Calu3 (cell line): Measurements from ENCODE around the gene SP1. TPM values are rescaled to one million over a fixed set of nuclear protein-coding genes. Genes with fewer than 3 reads are reported as not detected.

Source experiments
- BruUV-seq: library from RNA; stranded (reverse); fragments of 400-500 nt; replicated peaks from 2 replicates; lab custom pipeline; 2021; lab: Mats Ljungman, UMichigan
- CTCF ChIA-PET: fragments of 300-600 bp; sonication (Branson Sonifier 250); formaldehyde crosslinking; loops from one replicate; lab custom pipeline; 2022; ENCODE audit warnings: antibody characterized with exemption; lab: Charles Lee
- DNase-seq: peaks from one replicate; pipeline ENCODE4 v3.0.0; 2022
- H3K27ac Mint-ChIP-seq: one replicate; pipeline ENCODE4 v1.8.0; 2022; ENCODE audit warnings: mixed read lengths; ENCODE audit not compliant: unreplicated experiment
- H3K27me3 Mint-ChIP-seq: one replicate; pipeline ENCODE4 v1.8.0; 2022; ENCODE audit warnings: mixed read lengths; ENCODE audit not compliant: unreplicated experiment
- H3K36me3 Mint-ChIP-seq: one replicate; pipeline ENCODE4 v1.8.0; 2022; ENCODE audit warnings: mild to moderate bottlenecking, moderate library complexity, mixed read lengths; ENCODE audit not compliant: insufficient read depth, unreplicated experiment
- H3K4me1 Mint-ChIP-seq: one replicate; pipeline ENCODE4 v1.8.0; 2022; ENCODE audit warnings: mild to moderate bottlenecking, low read depth, mixed read lengths; ENCODE audit not compliant: unreplicated experiment
- H3K4me3 Mint-ChIP-seq: one replicate; pipeline ENCODE4 v1.8.0; 2022; ENCODE audit warnings: mild to moderate bottlenecking, low read depth, moderate library complexity, mixed read lengths; ENCODE audit not compliant: unreplicated experiment
- H3K9me3 Mint-ChIP-seq: one replicate; pipeline ENCODE4 v1.8.0; 2022; ENCODE audit warnings: low read depth, mixed read lengths; ENCODE audit not compliant: unreplicated experiment
- CTCF ChIP-seq: fragments of 200-600 bp; IDR thresholded peaks from one replicate; pipeline ENCODE4 v1.8.0; 2022; ENCODE audit warnings: antibody characterized with exemption; ENCODE audit not compliant: unreplicated experiment
- intact Hi-C: fragments of 100-400 bp; cut with micrococcal nuclease; formaldehyde crosslinking; loops from one replicate; pipeline ENCODE4 v1.10.0; 2022; ENCODE audit not compliant: unreplicated experiment
- total RNA-seq: library from RNA; stranded (reverse); gene quantifications from 2 replicates; pipeline ENCODE4 v1.2.3, GENCODE V29; 2022

The SP1 gene
- total RNA-seq, 1 experiment from 2014 or later, result 58.0 TPM

GRCh38 chr12:53333289-53333688, 46.7 kb upstream of the SP1 start:
- H3K9me3 Mint-ChIP-seq, result no peaks in the 10 kb centered on the region
- H3K4me3 Mint-ChIP-seq, result no peak overlapping the region
- CTCF ChIA-PET, result interaction anchor here (0.5 to 0.7 kb wide), 2 partner anchors 15 to 21 kb away, joined by 3 read pairs; no protein-coding TSS in a partner anchor
- no peaks in the 10 kb centered on the region for H3K36me3 Mint-ChIP-seq
- H3K27ac Mint-ChIP-seq, result no peak overlapping the region
- H3K27me3 Mint-ChIP-seq, result peaks cover 86% of the 10 kb centered on the region
- no TSS peak for BruUV-seq
- no peak for TF ChIP-seq CTCF
- intact Hi-C loops, result no loop called here
- H3K4me1 Mint-ChIP-seq, result no peaks in the 10 kb centered on the region
- no peak for DNase-seq

GRCh38 chr12:53333845-53334244, 46.1 kb upstream of the SP1 start:
- CTCF ChIA-PET, result interaction anchor here (0.5 to 0.7 kb wide), 2 partner anchors 15 to 20 kb away, joined by 3 read pairs; no protein-coding TSS in a partner anchor
- H3K27ac Mint-ChIP-seq, result no peak overlapping the region
- H3K9me3 Mint-ChIP-seq, result no peaks in the 10 kb centered on the region
- no TSS peak for BruUV-seq
- TF ChIP-seq CTCF, result no peak
- intact Hi-C loops, result no loop called here
- H3K4me1 Mint-ChIP-seq, result no peaks in the 10 kb centered on the region
- peaks cover 87% of the 10 kb centered on the region for H3K27me3 Mint-ChIP-seq
- H3K4me3 Mint-ChIP-seq, result no peak overlapping the region
- DNase-seq, result no peak
- H3K36me3 Mint-ChIP-seq, result no peaks in the 10 kb centered on the region

GRCh38 chr12:53334822-53335221, 45.2 kb upstream of the SP1 start:
- no peaks in the 10 kb centered on the region for H3K4me1 Mint-ChIP-seq
- intact Hi-C loops, result no loop called here
- CTCF ChIA-PET, result interaction anchor here (0.5 to 0.9 kb wide), 2 partner anchors 13 to 29 kb away, joined by 3 read pairs; partner anchors contain the start of gene AAAS
- no peak overlapping the region for H3K4me3 Mint-ChIP-seq
- H3K27me3 Mint-ChIP-seq, result peaks cover 83% of the 10 kb centered on the region
- H3K27ac Mint-ChIP-seq, result no peak overlapping the region
- H3K36me3 Mint-ChIP-seq, result no peaks in the 10 kb centered on the region
- BruUV-seq, result no TSS peak
- no peak for DNase-seq
- TF ChIP-seq CTCF, result no peak
- H3K9me3 Mint-ChIP-seq, result no peaks in the 10 kb centered on the region

GRCh38 chr12:53336181-53336681, 43.7 kb upstream of the SP1 start, which contains the start of gene SP7:
Gene SP7 (minus strand): TSS chr12:53336354. CDS start chr12:53335646, 708 bp downstream.
- TF ChIP-seq CTCF, result no peak
- Mint-ChIP-seq H3K9me3 (no peaks in the 10 kb centered on the region), H3K4me3 (no peak within 1 kb of the TSS), H3K27ac (no peak within 1 kb of the TSS), H3K36me3 (no peaks in the 10 kb centered on the region), H3K4me1 (no peaks in the 10 kb centered on the region), H3K27me3 (peaks cover 94% of the 10 kb centered on the region)
- intact Hi-C loops, result no loop called here
- BruUV-seq, result no TSS peak
- DNase-seq, result no peak
- CTCF ChIA-PET, result no interaction called here
